ENCODE measurements around the gene TMOD4. TPM values are rescaled to one million over a fixed set of nuclear protein-coding genes. Genes with fewer than 3 reads are reported as not detected.

Gene TMOD4
- total RNA-seq, 1 experiment from 2014 or later = 0.79 TPM

GRCh38 chr1:151130987-151131586 is 44.7 kb downstream of the TMOD4 start (continued):
- TF ChIP-seq ZNF396 (CRISPR knock-in tag; IDR thresholded peaks at IDR 0.05; ENCODE audit: borderline replicate concordance) (no peak), ZNF232 (CRISPR knock-in tag; IDR thresholded peaks at IDR 0.05) (0 out of 2 replicates have a peak, but pooled peaks have one; percentile 32), ZNF281 (CRISPR knock-in tag; IDR thresholded peaks at IDR 0.05) (no peak), CBFB (CRISPR knock-in tag; IDR thresholded peaks at IDR 0.05; ENCODE audit: low read depth) (0 out of 2 replicates have a peak, but pooled peaks have one; percentile 43), MXD4 (CRISPR knock-in tag; IDR thresholded peaks at IDR 0.05; ENCODE audit: borderline replicate concordance) (no peak), MYBL2 (CRISPR knock-in tag; IDR thresholded peaks at IDR 0.05) (no peak), NFATC4 (CRISPR knock-in tag; IDR thresholded peaks at IDR 0.05) (no peak), USF1 (CRISPR knock-in tag; IDR thresholded peaks at IDR 0.05) (peak; percentile 52; the same call in 1 of the 2 replicates), TEAD1 (CRISPR knock-in tag; IDR thresholded peaks at IDR 0.05) (peak; percentile 44; the same call in 1 of the 2 replicates), GRHL2 (CRISPR knock-in tag; IDR thresholded peaks at IDR 0.05; ENCODE audit: insufficient replicate concordance, severe bottlenecking) (no peak), SMAD4 (CRISPR knock-in tag; IDR thresholded peaks at IDR 0.05) (no peak), PREB (CRISPR knock-in tag; IDR thresholded peaks at IDR 0.05; ENCODE audit: borderline replicate concordance) (no peak), E2F4 (CRISPR knock-in tag; IDR thresholded peaks at IDR 0.05; ENCODE audit: borderline replicate concordance, low read depth) (peak; percentile 56; the same call in 1 of the 2 replicates), USF2 (CRISPR knock-in tag; IDR thresholded peaks at IDR 0.05) (peak; percentile 57), PRRX2 (CRISPR knock-in tag; IDR thresholded peaks at IDR 0.05) (no peak), CTCF (IDR thresholded peaks at IDR 0.05) (no peak), FOXK1 (CRISPR knock-in tag; IDR thresholded peaks at IDR 0.05) (peak; percentile 84), RELA (CRISPR knock-in tag; IDR thresholded peaks at IDR 0.05; ENCODE audit: borderline replicate concordance) (no peak), ATF6 (CRISPR knock-in tag; IDR thresholded peaks at IDR 0.05) (no peak), ERG (CRISPR knock-in tag; IDR thresholded peaks at IDR 0.05) (no peak), TP53 (CRISPR knock-in tag; IDR thresholded peaks at IDR 0.05) (peak; percentile 42; the same call in 1 of the 2 replicates), CREB1 (CRISPR knock-in tag; IDR thresholded peaks at IDR 0.05) (0 out of 2 replicates have a peak, but pooled peaks have one; percentile 34), ZNF121 (CRISPR knock-in tag; IDR thresholded peaks at IDR 0.05) (no peak), SP1 (CRISPR knock-in tag; conservative IDR thresholded peaks at IDR 0.05) (peak; percentile 55; the same call in 1 of the 2 replicates), ZMAT4 (CRISPR knock-in tag; IDR thresholded peaks at IDR 0.05) (no peak), MAX (CRISPR knock-in tag; IDR thresholded peaks at IDR 0.05) (peak; percentile 84)
